Measurements from ENCODE around the gene PLP2. TPM values are rescaled to one million over a fixed set of nuclear protein-coding genes. Genes with fewer than 3 reads are reported as not detected.

The PLP2 gene, protein sequence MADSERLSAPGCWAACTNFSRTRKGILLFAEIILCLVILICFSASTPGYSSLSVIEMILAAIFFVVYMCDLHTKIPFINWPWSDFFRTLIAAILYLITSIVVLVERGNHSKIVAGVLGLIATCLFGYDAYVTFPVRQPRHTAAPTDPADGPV
- 0.22 and 7.4 TPM in 2 replicates for polyA plus RNA-seq

GRCh38 chrX:49171752-49172279, at the start of gene PLP2:
TSS of gene PLP2 (plus strand) at chrX:49171898. CDS start at chrX:49172001, 103 bp downstream.

GRCh38 chrX:49162620-49163019, 9.1 kb upstream of the PLP2 start, which contains the start of gene MAGIX:
TSS of gene MAGIX (plus strand) at chrX:49162758. CDS start at chrX:49162890, 132 bp downstream.

DNA sequence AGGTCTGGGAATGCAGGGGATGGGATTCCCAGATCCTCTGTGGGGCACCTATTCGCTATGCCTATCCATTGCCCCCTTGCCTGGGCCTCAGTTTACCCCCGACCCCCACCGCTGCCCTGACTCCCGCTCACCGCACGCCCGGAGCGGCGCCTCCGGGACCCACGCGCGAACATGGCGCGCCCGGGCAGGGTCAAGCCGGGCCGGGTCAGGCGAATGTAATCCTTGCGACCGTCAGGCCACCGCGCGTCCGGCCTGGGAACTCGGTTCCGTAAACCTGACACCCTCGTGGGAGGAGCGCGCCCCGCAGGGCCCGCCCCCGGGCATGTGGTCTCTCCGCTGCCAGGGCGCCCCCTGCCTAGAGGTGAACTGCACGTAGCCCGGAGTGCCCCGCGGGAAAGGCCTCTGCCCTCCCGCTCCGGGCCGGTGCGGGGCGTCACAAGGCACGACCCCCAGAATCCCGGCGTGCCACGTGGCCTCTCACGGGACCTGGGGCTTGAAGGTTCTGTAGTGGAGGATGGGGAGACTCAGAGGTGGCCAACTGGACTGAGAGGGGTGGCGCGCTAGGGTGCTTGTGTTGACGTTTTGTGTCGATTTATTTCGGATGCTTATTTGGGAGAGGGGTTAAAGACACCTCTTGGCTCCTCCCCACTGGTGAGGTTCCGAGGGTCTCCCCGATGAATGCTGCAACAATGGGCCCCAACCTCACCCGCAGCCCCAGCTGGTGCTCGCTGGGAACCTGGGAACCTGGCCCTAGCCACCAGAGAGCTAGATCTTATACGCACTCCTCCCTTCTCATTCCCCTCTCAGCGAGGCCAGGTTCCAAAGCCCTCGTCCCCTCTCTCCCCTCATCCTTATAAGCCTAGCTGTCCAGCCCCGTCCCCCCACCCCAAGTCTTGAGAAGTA, 14.7 kb downstream of the PLP2 start, which contains the start of gene PRICKLE3:
TSS of gene PRICKLE3 (minus strand) at position 249 of the 903 bp plus-strand sequence. CDS start at position 173, 76 bp downstream.

DNA sequence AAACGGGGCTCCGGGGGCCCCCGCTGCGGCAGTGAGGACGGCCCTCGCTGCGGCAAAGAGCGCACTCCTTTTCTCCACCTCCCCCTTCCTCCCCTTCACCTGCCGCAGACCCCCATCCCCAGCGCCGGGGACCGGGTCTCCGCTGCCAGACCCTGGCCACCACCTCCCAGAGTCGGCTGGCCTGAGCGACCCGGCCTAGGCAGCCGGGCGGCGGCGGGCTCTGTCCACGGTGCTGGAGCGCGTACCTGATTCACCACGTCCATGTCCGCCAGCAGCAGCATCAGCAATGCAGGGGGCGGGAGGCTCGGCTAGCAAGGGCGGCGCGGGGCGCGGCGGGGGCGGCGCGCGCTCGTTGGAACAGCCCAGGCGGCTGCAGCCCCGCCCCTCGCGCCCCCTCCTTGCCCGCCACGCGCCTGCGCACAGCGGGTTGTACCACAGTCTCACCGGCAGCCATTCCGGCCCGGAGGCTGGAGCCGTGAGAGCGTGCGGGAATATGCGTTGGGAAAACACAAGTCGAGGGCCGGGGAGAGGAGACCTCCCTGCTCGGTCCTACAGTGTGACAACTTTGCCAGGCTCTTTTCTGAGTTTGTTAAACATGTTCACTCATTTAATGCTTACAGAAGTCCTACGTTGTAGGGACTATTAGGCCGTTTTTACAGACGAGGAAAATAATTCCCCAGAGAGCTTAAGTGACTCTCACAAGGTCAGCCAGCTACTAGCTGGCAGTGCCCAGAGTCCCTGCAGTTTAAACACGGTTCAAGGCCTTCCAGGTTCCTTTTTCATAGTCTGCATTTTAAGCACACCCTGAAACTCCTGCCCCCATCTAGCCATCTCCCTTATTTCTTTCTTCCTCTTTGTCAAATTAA, 28.4 kb downstream of the PLP2 start, which contains the start of gene SYP:
TSS of gene SYP (minus strand) at position 288 of the 866 bp plus-strand sequence. CDS start at position 281, 7 bp downstream.

Other genes starting within 250 kb of the PLP2 start
- gene OTUD5, start 214.3 kb upstream of the PLP2 start, polyA plus RNA-seq: 4.4 and 6.2 TPM in 2 replicates
- not detected in 2 replicates for gene KCND1, start 200.1 kb upstream of the PLP2 start, polyA plus RNA-seq
- gene GRIPAP1, start 169.6 kb upstream of the PLP2 start, polyA plus RNA-seq: 8.4 and 18.3 TPM in 2 replicates
- 4.2 and 5.9 TPM in 2 replicates for gene TFE3, start 128.5 kb upstream of the PLP2 start, polyA plus RNA-seq
- gene CCDC120, start 112.9 kb upstream of the PLP2 start, polyA plus RNA-seq: 0.52 TPM in 1 of 2 replicates, not detected in the other
- gene PRAF2, start 97.9 kb upstream of the PLP2 start, polyA plus RNA-seq: 52.4 and 57.9 TPM in 2 replicates
- gene WDR45, start 92.0 kb upstream of the PLP2 start, polyA plus RNA-seq: 32.3 and 43.3 TPM in 2 replicates
- gene GPKOW, start 48.2 kb upstream of the PLP2 start, polyA plus RNA-seq: 13.2 and 14.6 TPM in 2 replicates
- gene MAGIX, start 9.1 kb upstream of the PLP2 start, polyA plus RNA-seq: not detected in 2 replicates
- gene PRICKLE3, start 14.5 kb downstream of the PLP2 start, polyA plus RNA-seq: not detected in 2 replicates
- 91.9 and 102 TPM in 2 replicates for gene SYP, start 28.3 kb downstream of the PLP2 start, polyA plus RNA-seq
- not detected in 2 replicates for gene CACNA1F, start 61.4 kb downstream of the PLP2 start, polyA plus RNA-seq
- 0.69 and 1.3 TPM in 2 replicates for gene CCDC22, start 63.6 kb downstream of the PLP2 start, polyA plus RNA-seq
- gene FOXP3, start 92.8 kb downstream of the PLP2 start, polyA plus RNA-seq: not detected in 2 replicates
- 11.7 and 13.1 TPM in 2 replicates for gene PPP1R3F, start 97.9 kb downstream of the PLP2 start, polyA plus RNA-seq
- gene GAGE10, start 131.7 kb downstream of the PLP2 start, polyA plus RNA-seq: not detected in 2 replicates
- not detected in 2 replicates for gene GAGE12J, start 150.1 kb downstream of the PLP2 start, polyA plus RNA-seq
- not detected in 2 replicates for gene GAGE13, start 159.7 kb downstream of the PLP2 start, polyA plus RNA-seq